8988T (cell line): ENCODE results near the gene ELFN2.
A peak's percentile ranks its signal among the peaks of the same experiment; 100 is the strongest.

Experiments
- DNase-seq: peaks from one replicate; pipeline ENCODE4 v3.0.0; 2011

Gene ELFN2

GRCh38 chr22:37453696-37454095, 26.4 kb upstream of the ELFN2 start:
- DNase-seq, result no peak

- no peak for DNase-seq
Measured at GRCh38 chr22:37451218-37451617, 23.9 kb upstream of the ELFN2 start.

- no peak for DNase-seq
Measured at GRCh38 chr22:37449331-37450001, 22.2 kb upstream of the ELFN2 start.

- DNase-seq, result no peak
Measured at GRCh38 chr22:37448516-37449127, 21.3 kb upstream of the ELFN2 start.

GRCh38 chr22:37445501-37445900, 18.2 kb upstream of the ELFN2 start:
- no peak for DNase-seq

GRCh38 chr22:37443977-37444376, 16.7 kb upstream of the ELFN2 start:
- DNase-seq, result no peak

GRCh38 chr22:37443086-37443485, 15.8 kb upstream of the ELFN2 start:
- DNase-seq, result no peak

- DNase-seq, result peak; percentile 37
Measured at GRCh38 chr22:37442537-37442936, 15.3 kb upstream of the ELFN2 start.

- no peak for DNase-seq
Measured at GRCh38 chr22:37442135-37442534, 14.9 kb upstream of the ELFN2 start.

GRCh38 chr22:37440875-37441274, 13.6 kb upstream of the ELFN2 start:
- DNase-seq, result no peak

GRCh38 chr22:37439347-37439746, 12.1 kb upstream of the ELFN2 start:
- DNase-seq, result no peak

- no peak for DNase-seq
Measured at GRCh38 chr22:37435970-37436603, 8.8 kb upstream of the ELFN2 start.

- no peak for DNase-seq
Measured at GRCh38 chr22:37433786-37434185, 6.5 kb upstream of the ELFN2 start.

GRCh38 chr22:37432708-37433054, 5.4 kb upstream of the ELFN2 start:
- no peak for DNase-seq

- DNase-seq, result no peak
Measured at GRCh38 chr22:37431801-37432707, 4.8 kb upstream of the ELFN2 start.

- no peak for DNase-seq
Measured at GRCh38 chr22:37431366-37431765, 4.1 kb upstream of the ELFN2 start.

- no peak for DNase-seq
Measured at GRCh38 chr22:37430941-37431340, 3.7 kb upstream of the ELFN2 start.

- peak; percentile 65 for DNase-seq
Measured at GRCh38 chr22:37428649-37429586, 1.6 kb upstream of the ELFN2 start.

- DNase-seq, result no peak
Measured at GRCh38 chr22:37427711-37428635, 694 bp upstream of the ELFN2 start.

- DNase-seq, result no peak
Measured at GRCh38 chr22:37426706-37427134, 559 bp downstream of the ELFN2 start.
